ENCODE measurements around the gene SLC4A9. TPM values are rescaled to one million over a fixed set of nuclear protein-coding genes. Genes with fewer than 3 reads are reported as not detected.
A peak's percentile ranks its signal among the peaks of the same experiment; 100 is the strongest.

The SLC4A9 gene
- not detected for polyA plus RNA-seq (2013, experiment 1 of 2)
- polyA plus RNA-seq (2013, experiment 2 of 2): not detected

GRCh38 chr5:140360101-140360500 lies at the start of gene SLC4A9:
TSS of gene SLC4A9 (plus strand) at chr5:140360194. CDS start at chr5:140360237, 43 bp downstream.
- Histone ChIP-seq H3K4me3 (ENCODE audit: low read length) (no peak within 1 kb of the TSS), H3K79me1 (ENCODE audit: low read length) (no peaks in the 10 kb centered on the region), H3K9ac (ENCODE audit: low read length) (no peak within 1 kb of the TSS), H3K56ac (ENCODE audit: low read length) (no peak within 1 kb of the TSS), H3K27me3 (ENCODE audit: insufficient read depth, low read length, poor library complexity) (no peaks in the 10 kb centered on the region), H3K4ac (ENCODE audit: low read depth, low read length) (no peak within 1 kb of the TSS), H2BK15ac (replicated peaks; ENCODE audit: low read depth) (no peak within 1 kb of the TSS), H4K8ac (ENCODE audit: low read depth, low read length) (no peak within 1 kb of the TSS), H3K23ac (ENCODE audit: low read length) (no peak within 1 kb of the TSS), H4K5ac (ENCODE audit: low read length) (no peak within 1 kb of the TSS), H3K79me2 (ENCODE audit: control insufficient read depth, insufficient read depth, low read length) (no peaks in the 10 kb centered on the region), H3K4me2 (ENCODE audit: low read length) (no peak within 1 kb of the TSS), H3K18ac (ENCODE audit: low read length) (no peak within 1 kb of the TSS), H2BK120ac (ENCODE audit: low read depth, low read length) (no peak within 1 kb of the TSS), H3K4me1 (ENCODE audit: control insufficient read depth, low read depth, low read length) (no peaks in the 10 kb centered on the region), H2AK5ac (ENCODE audit: low read length) (no peak within 1 kb of the TSS), H3K27ac (ENCODE audit: low read depth, low read length) (no peak within 1 kb of the TSS), H3K36me3 (ENCODE audit: control insufficient read depth, insufficient read depth, low read length) (no peaks in the 10 kb centered on the region), H2BK5ac (ENCODE audit: low read length) (no peak within 1 kb of the TSS)
- DNase-seq: no peak
- WGBS (ENCODE audit: extremely low coverage, insufficient coverage, low lambda C conversion rate): no CpG with 5 or more reads among the region's 2 CpGs

- Histone ChIP-seq H4K8ac (ENCODE audit: low read depth, low read length) (no peak overlapping the region), H3K27me3 (ENCODE audit: insufficient read depth, low read length, poor library complexity) (no peaks in the 10 kb centered on the region), H3K79me2 (ENCODE audit: control insufficient read depth, insufficient read depth, low read length) (no peaks in the 10 kb centered on the region), H3K4ac (ENCODE audit: low read depth, low read length) (no peak overlapping the region), H3K36me3 (ENCODE audit: control insufficient read depth, insufficient read depth, low read length) (no peaks in the 10 kb centered on the region), H3K23ac (ENCODE audit: low read length) (no peak overlapping the region), H3K9ac (ENCODE audit: low read length) (no peak overlapping the region), H3K79me1 (ENCODE audit: low read length) (no peaks in the 10 kb centered on the region), H2AK5ac (ENCODE audit: low read length) (no peak overlapping the region), H2BK5ac (ENCODE audit: low read length) (no peak overlapping the region), H3K18ac (ENCODE audit: low read length) (no peak overlapping the region), H3K4me1 (ENCODE audit: control insufficient read depth, low read depth, low read length) (peaks cover 1% of the 10 kb centered on the region), H3K4me3 (ENCODE audit: low read length) (no peak overlapping the region), H3K4me2 (ENCODE audit: low read length) (no peak overlapping the region), H3K27ac (ENCODE audit: low read depth, low read length) (no peak overlapping the region), H3K56ac (ENCODE audit: low read length) (no peak overlapping the region), H2BK15ac (replicated peaks; ENCODE audit: low read depth) (no peak overlapping the region), H2BK120ac (ENCODE audit: low read depth, low read length) (no peak overlapping the region), H4K5ac (ENCODE audit: low read length) (no peak overlapping the region)
- WGBS (ENCODE audit: extremely low coverage, insufficient coverage, low lambda C conversion rate): no CpG with 5 or more reads among the region's 2 CpGs
- DNase-seq: no peak
Measured at GRCh38 chr5:140310434-140310833, 49.6 kb upstream of the SLC4A9 start.

DNA sequence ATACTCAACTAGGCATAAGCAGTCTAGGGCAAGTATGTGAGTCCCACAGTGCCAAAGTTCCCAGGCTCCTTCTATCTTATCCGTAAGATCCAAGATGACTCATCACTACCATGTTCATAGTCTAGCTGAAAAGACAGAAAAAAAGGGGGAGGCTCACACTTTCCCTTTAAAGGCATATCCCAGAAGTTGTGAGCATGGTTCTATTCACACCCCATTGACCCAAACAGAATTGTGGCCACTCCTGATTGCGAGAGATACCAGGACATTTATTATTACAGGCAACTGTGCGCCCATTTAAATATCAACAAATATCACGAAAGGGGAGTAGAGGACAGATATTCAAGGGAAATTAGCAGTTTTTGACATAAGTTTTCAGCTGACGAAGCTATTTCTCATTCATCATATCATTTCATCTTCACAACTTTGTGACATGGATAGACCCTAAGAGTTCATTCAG lies 49.0 kb upstream of the SLC4A9 start:
- H3K27ac ChIP-seq (ENCODE audit: low read depth, low read length): no peak overlapping the region
- no CpG with 5 or more reads among the region's 5 CpGs for WGBS (ENCODE audit: extremely low coverage, insufficient coverage, low lambda C conversion rate)

DNA sequence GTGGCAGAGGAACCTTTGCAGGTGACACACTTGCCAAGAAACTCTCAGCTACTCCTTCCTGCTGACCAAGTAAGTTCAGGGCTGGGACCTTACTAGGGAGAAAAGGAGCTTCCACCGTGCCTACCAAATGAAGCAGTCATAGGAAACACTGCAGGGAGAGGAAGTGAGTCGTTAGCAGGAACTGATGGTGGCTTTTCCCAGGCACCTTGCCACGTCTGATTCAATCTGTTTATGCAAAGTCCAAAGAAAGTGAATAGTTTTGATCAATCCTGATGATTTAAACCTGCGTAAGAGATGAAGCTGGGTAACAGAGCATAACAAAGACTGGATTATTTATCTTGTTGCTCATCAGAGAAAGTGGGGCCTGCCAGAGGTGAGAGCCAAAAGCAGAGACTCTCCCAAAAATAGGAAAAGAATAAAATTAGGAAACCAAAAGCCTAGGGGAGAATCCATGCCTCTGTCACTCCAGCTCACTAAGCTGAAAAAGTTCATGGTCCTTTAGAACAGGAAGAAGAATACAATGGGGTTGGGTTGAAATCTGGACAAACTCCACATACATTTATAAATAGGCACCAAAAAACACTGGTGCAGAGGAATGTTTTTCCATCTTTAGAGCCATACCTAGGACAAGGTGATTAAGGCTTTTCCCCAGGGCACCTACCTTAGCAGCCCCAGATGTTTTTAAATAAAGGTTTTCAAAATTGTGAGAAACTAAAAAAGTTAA lies 47.8 kb upstream of the SLC4A9 start:
- Histone ChIP-seq H3K4me3 (ENCODE audit: low read length) (no peak overlapping the region), H3K27ac (ENCODE audit: low read depth, low read length) (no peak overlapping the region), H2BK15ac (replicated peaks; ENCODE audit: low read depth) (no peak overlapping the region), H4K8ac (ENCODE audit: low read depth, low read length) (no peak overlapping the region), H2BK120ac (ENCODE audit: low read depth, low read length) (no peak overlapping the region), H2AK5ac (ENCODE audit: low read length) (no peak overlapping the region), H3K4me2 (ENCODE audit: low read length) (no peak overlapping the region), H3K56ac (ENCODE audit: low read length) (no peak overlapping the region), H3K27me3 (ENCODE audit: insufficient read depth, low read length, poor library complexity) (no peaks in the 10 kb centered on the region), H3K4me1 (ENCODE audit: control insufficient read depth, low read depth, low read length) (peaks cover 1% of the 10 kb centered on the region), H3K79me1 (ENCODE audit: low read length) (no peaks in the 10 kb centered on the region), H3K36me3 (ENCODE audit: control insufficient read depth, insufficient read depth, low read length) (no peaks in the 10 kb centered on the region), H3K4ac (ENCODE audit: low read depth, low read length) (no peak overlapping the region), H4K5ac (ENCODE audit: low read length) (no peak overlapping the region), H3K18ac (ENCODE audit: low read length) (no peak overlapping the region), H2BK5ac (ENCODE audit: low read length) (no peak overlapping the region), H3K79me2 (ENCODE audit: control insufficient read depth, insufficient read depth, low read length) (no peaks in the 10 kb centered on the region), H3K23ac (ENCODE audit: low read length) (no peak overlapping the region), H3K9ac (ENCODE audit: low read length) (no peak overlapping the region)
- DNase-seq: peak; percentile 82
- WGBS (ENCODE audit: extremely low coverage, insufficient coverage, low lambda C conversion rate): no CpG with 5 or more reads among the region's 4 CpGs

More for the DNA sequence above, 49.0 kb upstream of the SLC4A9 start:
- H2BK15ac ChIP-seq (replicated peaks; ENCODE audit: low read depth): no peak overlapping the region
- no peaks in the 10 kb centered on the region for H3K36me3 ChIP-seq (ENCODE audit: control insufficient read depth, insufficient read depth, low read length)
- no peak overlapping the region for H4K8ac ChIP-seq (ENCODE audit: low read depth, low read length)
- DNase-seq: peak; percentile 64
- no peak overlapping the region for H3K4me3 ChIP-seq (ENCODE audit: low read length)
- H3K23ac ChIP-seq (ENCODE audit: low read length): no peak overlapping the region
- H3K4me2 ChIP-seq (ENCODE audit: low read length): no peak overlapping the region
- H2BK120ac ChIP-seq (ENCODE audit: low read depth, low read length): no peak overlapping the region
- H3K27me3 ChIP-seq (ENCODE audit: insufficient read depth, low read length, poor library complexity): no peaks in the 10 kb centered on the region
- no peak overlapping the region for H4K5ac ChIP-seq (ENCODE audit: low read length)
- H2BK5ac ChIP-seq (ENCODE audit: low read length): no peak overlapping the region
- peaks cover 1% of the 10 kb centered on the region for H3K4me1 ChIP-seq (ENCODE audit: control insufficient read depth, low read depth, low read length)
- H3K79me2 ChIP-seq (ENCODE audit: control insufficient read depth, insufficient read depth, low read length): no peaks in the 10 kb centered on the region
- no peak overlapping the region for H2AK5ac ChIP-seq (ENCODE audit: low read length)
- H3K18ac ChIP-seq (ENCODE audit: low read length): no peak overlapping the region
- peak overlapping the region; percentile 46 for H3K4ac ChIP-seq (ENCODE audit: low read depth, low read length)
- no peak overlapping the region for H3K9ac ChIP-seq (ENCODE audit: low read length)
- no peaks in the 10 kb centered on the region for H3K79me1 ChIP-seq (ENCODE audit: low read length)
- H3K56ac ChIP-seq (ENCODE audit: low read length): no peak overlapping the region

GRCh38 chr5:140312791-140313189 lies 47.2 kb upstream of the SLC4A9 start:
- no peak overlapping the region for H3K9ac ChIP-seq (ENCODE audit: low read length)
- no CpG with 5 or more reads among the region's 7 CpGs for WGBS (ENCODE audit: extremely low coverage, insufficient coverage, low lambda C conversion rate)
- no peak overlapping the region for H3K4me3 ChIP-seq (ENCODE audit: low read length)
- no peaks in the 10 kb centered on the region for H3K36me3 ChIP-seq (ENCODE audit: control insufficient read depth, insufficient read depth, low read length)
- peak overlapping the region; percentile 27 for H3K4ac ChIP-seq (ENCODE audit: low read depth, low read length)
- no peak overlapping the region for H3K56ac ChIP-seq (ENCODE audit: low read length)
- H2BK120ac ChIP-seq (ENCODE audit: low read depth, low read length): no peak overlapping the region
- no peaks in the 10 kb centered on the region for H3K27me3 ChIP-seq (ENCODE audit: insufficient read depth, low read length, poor library complexity)
- H3K79me1 ChIP-seq (ENCODE audit: low read length): no peaks in the 10 kb centered on the region
- H3K4me1 ChIP-seq (ENCODE audit: control insufficient read depth, low read depth, low read length): peaks cover 1% of the 10 kb centered on the region
- no peaks in the 10 kb centered on the region for H3K79me2 ChIP-seq (ENCODE audit: control insufficient read depth, insufficient read depth, low read length)
- no peak overlapping the region for H4K8ac ChIP-seq (ENCODE audit: low read depth, low read length)
- no peak overlapping the region for H4K5ac ChIP-seq (ENCODE audit: low read length)
- H3K18ac ChIP-seq (ENCODE audit: low read length): no peak overlapping the region
- DNase-seq: no peak
- no peak overlapping the region for H2AK5ac ChIP-seq (ENCODE audit: low read length)
- no peak overlapping the region for H3K27ac ChIP-seq (ENCODE audit: low read depth, low read length)
- H3K4me2 ChIP-seq (ENCODE audit: low read length): no peak overlapping the region
- H3K23ac ChIP-seq (ENCODE audit: low read length): no peak overlapping the region
- H2BK15ac ChIP-seq (replicated peaks; ENCODE audit: low read depth): no peak overlapping the region
- no peak overlapping the region for H2BK5ac ChIP-seq (ENCODE audit: low read length)

DNA sequence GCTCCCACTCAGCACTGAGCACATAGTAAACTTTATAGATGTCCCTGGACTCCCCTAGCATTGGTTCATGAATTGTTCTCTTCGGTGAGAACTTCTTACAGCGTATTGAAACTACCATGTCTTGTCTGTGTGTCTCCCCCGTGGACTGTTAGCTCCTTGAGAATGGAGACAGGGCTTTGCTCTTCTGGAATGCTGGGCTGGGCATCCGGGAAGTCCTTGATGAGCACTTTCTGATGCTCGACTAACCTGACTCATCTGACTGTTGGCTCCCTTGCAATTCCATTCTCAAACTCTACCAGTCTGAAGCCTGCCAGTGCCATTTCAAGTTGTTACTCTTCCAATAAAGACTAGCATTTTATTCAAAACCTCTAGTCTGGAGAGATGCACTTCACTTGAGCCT lies 42.1 kb upstream of the SLC4A9 start:
- H3K23ac ChIP-seq (ENCODE audit: low read length): no peak overlapping the region
- no peak overlapping the region for H3K56ac ChIP-seq (ENCODE audit: low read length)
- no peak overlapping the region for H3K27ac ChIP-seq (ENCODE audit: low read depth, low read length)
- H3K4me3 ChIP-seq (ENCODE audit: low read length): no peak overlapping the region
- H3K79me2 ChIP-seq (ENCODE audit: control insufficient read depth, insufficient read depth, low read length): no peaks in the 10 kb centered on the region
- H2BK5ac ChIP-seq (ENCODE audit: low read length): no peak overlapping the region
- no peak overlapping the region for H3K18ac ChIP-seq (ENCODE audit: low read length)
- H4K8ac ChIP-seq (ENCODE audit: low read depth, low read length): no peak overlapping the region
- H2AK5ac ChIP-seq (ENCODE audit: low read length): no peak overlapping the region
- no peak overlapping the region for H4K5ac ChIP-seq (ENCODE audit: low read length)
- no peak for DNase-seq
- H3K36me3 ChIP-seq (ENCODE audit: control insufficient read depth, insufficient read depth, low read length): no peaks in the 10 kb centered on the region
- no peak overlapping the region for H3K4me2 ChIP-seq (ENCODE audit: low read length)
- WGBS (ENCODE audit: extremely low coverage, insufficient coverage, low lambda C conversion rate): no CpG with 5 or more reads among the region's 5 CpGs
- no peaks in the 10 kb centered on the region for H3K79me1 ChIP-seq (ENCODE audit: low read length)
- H3K27me3 ChIP-seq (ENCODE audit: insufficient read depth, low read length, poor library complexity): no peaks in the 10 kb centered on the region
- no peak overlapping the region for H2BK120ac ChIP-seq (ENCODE audit: low read depth, low read length)
- H3K9ac ChIP-seq (ENCODE audit: low read length): no peak overlapping the region
- H3K4me1 ChIP-seq (ENCODE audit: control insufficient read depth, low read depth, low read length): peaks cover 2% of the 10 kb centered on the region
- no peak overlapping the region for H2BK15ac ChIP-seq (replicated peaks; ENCODE audit: low read depth)
- no peak overlapping the region for H3K4ac ChIP-seq (ENCODE audit: low read depth, low read length)

Data from mesendoderm (in vitro differentiated cells).